NCI-H1436 (cell line): ENCODE results near the gene MAPK7.

Experiments
- DNase-seq: peaks from one replicate; lab custom pipeline; 2025; lab: John Stamatoyannopoulos, UW

Gene MAPK7

GRCh38 chr17:19401321-19402010 lies 23.2 kb downstream of the MAPK7 start:
- DNase-seq = no peak

GRCh38 chr17:19402171-19402570 lies 23.9 kb downstream of the MAPK7 start:
- DNase-seq = no peak

GRCh38 chr17:19403021-19403420 lies 24.7 kb downstream of the MAPK7 start:
- no peak for DNase-seq

GRCh38 chr17:19404264-19404663 lies 26.0 kb downstream of the MAPK7 start:
- DNase-seq = no peak

GRCh38 chr17:19405114-19405513 lies 26.8 kb downstream of the MAPK7 start:
- DNase-seq = no peak

GRCh38 chr17:19407601-19408345 lies 29.5 kb downstream of the MAPK7 start:
- DNase-seq = no peak

GRCh38 chr17:19408346-19408710 lies 30.0 kb downstream of the MAPK7 start:
- no peak for DNase-seq

- DNase-seq = no peak
Measured at GRCh38 chr17:19409066-19409465, 30.8 kb downstream of the MAPK7 start.

- DNase-seq = no peak
Measured at GRCh38 chr17:19409509-19409908, 31.2 kb downstream of the MAPK7 start.

- peak; percentile 75 for DNase-seq
Measured at GRCh38 chr17:19410091-19410490, 31.8 kb downstream of the MAPK7 start.

GRCh38 chr17:19410875-19411620 lies 32.8 kb downstream of the MAPK7 start, which contains the start of gene RNF112:
TSS of gene RNF112 (plus strand) at chr17:19411232. CDS start at chr17:19411409, 177 bp downstream.
- peak; percentile 54 for DNase-seq

GRCh38 chr17:19411631-19412030 lies 33.3 kb downstream of the MAPK7 start:
- no peak for DNase-seq

GRCh38 chr17:19412510-19412909 lies 34.2 kb downstream of the MAPK7 start:
- no peak for DNase-seq

- no peak for DNase-seq
Measured at GRCh38 chr17:19412984-19413383, 34.7 kb downstream of the MAPK7 start.

GRCh38 chr17:19413761-19414160 lies 35.5 kb downstream of the MAPK7 start:
- DNase-seq = no peak

- no peak for DNase-seq
Measured at GRCh38 chr17:19414396-19415280, 36.3 kb downstream of the MAPK7 start.

- DNase-seq = no peak
Measured at GRCh38 chr17:19415311-19415710, 37.0 kb downstream of the MAPK7 start.

- no peak for DNase-seq
Measured at GRCh38 chr17:19415806-19416775, 37.8 kb downstream of the MAPK7 start.

- DNase-seq = no peak
Measured at GRCh38 chr17:19417611-19418010, 39.3 kb downstream of the MAPK7 start.

- no peak for DNase-seq
Measured at GRCh38 chr17:19418251-19418992, 40.1 kb downstream of the MAPK7 start.
